Right atrium auricular region (tissue), 2 donors: ENCODE data around the gene KRT3. TPM values are rescaled to one million over a fixed set of nuclear protein-coding genes. Genes with fewer than 3 reads are reported as not detected.

Experiments
- DNase-seq: peaks from one replicate; pipeline ENCODE4 v3.0.0-alpha.2; 2019; ENCODE audit warnings: low spot score
- H3K27ac ChIP-seq, 2 donors: fragments of 200-600 bp; sonication (generic); 1 replicate in 1 of 2; 2 replicates in 1 of 2; pipeline ENCODE4 v1.5.1; 2016 to 2019
- H3K27me3 ChIP-seq, 2 donors: fragments of 200-600 bp; sonication (generic); one replicate each; pipeline versions ENCODE4 v1.5.1 to v1.6.0; 2017 to 2019
- H3K36me3 ChIP-seq: fragments of 200-600 bp; sonication (generic); one replicate; pipeline ENCODE4 v1.5.1; 2016
- H3K4me1 ChIP-seq, 2 donors: fragments of 200-600 bp; sonication (generic); one replicate each; pipeline versions ENCODE4 v1.5.1 to v1.6.0; 2017 to 2019
- H3K4me3 ChIP-seq, 2 donors: fragments of 200-600 bp; sonication (generic); 1 replicate in 1 of 2; 2 replicates in 1 of 2; pipeline ENCODE4 v1.5.1; 2017 to 2019; ENCODE audit warnings: mild to moderate bottlenecking in 1 of 2, moderate library complexity in 1 of 2
- H3K9me3 ChIP-seq, 2 donors: fragments of 200-600 bp; sonication (generic); one replicate each; pipeline ENCODE4 v1.5.1; 2019
- total RNA-seq, 2 donors: library from RNA; depleted of rRNA; stranded (reverse); fragments of >200 nt; gene quantifications; one replicate each; pipeline ENCODE4 v1.1.0, GENCODE V29; 2016
- TF ChIP-seq, protein P1 (sequence below), 2 donors: fragments of 200-600 bp; sonication (generic); IDR thresholded peaks; one replicate each; pipeline ENCODE4 v1.5.1; 2019; ENCODE audit warnings: antibody characterized with exemption in 2 of 2

The KRT3 gene
- total RNA-seq, 2 donors from 2014 or later, result not detected

- no peaks in the 10 kb centered on the region for H3K9me3 ChIP-seq
These were observed 16.0 kb downstream of the KRT3 start for GRCh38 chr12:52779914-52780313.

DNA sequence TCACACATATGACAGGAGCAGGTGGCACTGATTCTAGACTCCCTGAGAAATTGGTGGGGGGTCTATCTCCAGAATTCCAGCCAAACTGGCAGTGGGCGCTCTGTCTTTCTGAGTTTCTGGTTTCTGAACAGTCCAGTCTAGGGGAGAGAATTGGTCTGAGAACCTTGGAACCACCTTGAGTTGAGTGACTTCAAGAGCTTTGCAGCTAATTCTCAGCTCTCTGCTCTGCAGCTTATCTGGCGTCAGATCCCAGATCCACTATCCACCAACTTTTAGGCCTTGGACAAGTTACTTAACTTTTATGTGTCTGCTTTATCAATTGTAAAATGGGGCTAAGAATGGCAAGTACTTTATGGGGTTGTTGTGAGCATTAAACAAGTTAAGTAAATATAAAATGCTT is 17.1 kb downstream of the KRT3 start:
- H3K27ac ChIP-seq, result no peak overlapping the region
- TF ChIP-seq, protein P1, sequence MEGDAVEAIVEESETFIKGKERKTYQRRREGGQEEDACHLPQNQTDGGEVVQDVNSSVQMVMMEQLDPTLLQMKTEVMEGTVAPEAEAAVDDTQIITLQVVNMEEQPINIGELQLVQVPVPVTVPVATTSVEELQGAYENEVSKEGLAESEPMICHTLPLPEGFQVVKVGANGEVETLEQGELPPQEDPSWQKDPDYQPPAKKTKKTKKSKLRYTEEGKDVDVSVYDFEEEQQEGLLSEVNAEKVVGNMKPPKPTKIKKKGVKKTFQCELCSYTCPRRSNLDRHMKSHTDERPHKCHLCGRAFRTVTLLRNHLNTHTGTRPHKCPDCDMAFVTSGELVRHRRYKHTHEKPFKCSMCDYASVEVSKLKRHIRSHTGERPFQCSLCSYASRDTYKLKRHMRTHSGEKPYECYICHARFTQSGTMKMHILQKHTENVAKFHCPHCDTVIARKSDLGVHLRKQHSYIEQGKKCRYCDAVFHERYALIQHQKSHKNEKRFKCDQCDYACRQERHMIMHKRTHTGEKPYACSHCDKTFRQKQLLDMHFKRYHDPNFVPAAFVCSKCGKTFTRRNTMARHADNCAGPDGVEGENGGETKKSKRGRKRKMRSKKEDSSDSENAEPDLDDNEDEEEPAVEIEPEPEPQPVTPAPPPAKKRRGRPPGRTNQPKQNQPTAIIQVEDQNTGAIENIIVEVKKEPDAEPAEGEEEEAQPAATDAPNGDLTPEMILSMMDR (IDR thresholded peaks at IDR 0.05), result no peak
- no peaks in the 10 kb centered on the region for H3K36me3 ChIP-seq
- H3K9me3 ChIP-seq, result no peaks in the 10 kb centered on the region
- H3K4me1 ChIP-seq, result no peaks in the 10 kb centered on the region
- H3K27me3 ChIP-seq, result no peaks in the 10 kb centered on the region
- no peak overlapping the region for H3K4me3 ChIP-seq
- DNase-seq, result no peak

More at GRCh38 chr12:52779914-52780313, 16.0 kb downstream of the KRT3 start:
- Histone ChIP-seq H3K27ac (no peak overlapping the region), H3K4me3 (no peak overlapping the region), H3K36me3 (no peaks in the 10 kb centered on the region), H3K27me3 (no peaks in the 10 kb centered on the region), H3K4me1 (no peaks in the 10 kb centered on the region)
- DNase-seq, result no peak
- TF ChIP-seq, protein P1 (IDR thresholded peaks at IDR 0.05), result no peak

DNA sequence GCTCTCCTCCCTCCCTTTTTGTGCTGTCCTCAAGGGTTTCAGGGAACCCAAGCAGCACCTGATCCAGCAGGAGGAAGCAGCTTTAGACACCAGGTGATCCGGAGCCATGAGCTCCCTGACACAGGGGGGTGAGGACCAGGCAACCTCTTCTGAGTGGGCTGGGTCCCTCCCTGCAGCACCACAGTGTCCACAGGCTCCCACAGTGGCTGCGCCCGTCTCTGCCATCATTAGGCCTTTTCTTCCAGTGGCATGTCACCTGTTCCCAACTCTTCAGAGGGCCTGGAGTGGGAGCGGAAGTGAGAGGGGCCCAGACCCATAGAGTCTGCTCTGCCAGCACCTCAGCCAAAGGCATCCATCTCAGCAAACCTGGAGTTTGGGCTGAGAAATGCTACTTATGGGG is 18.4 kb downstream of the KRT3 start:
- H3K4me3 ChIP-seq, result no peak overlapping the region
- H3K27ac ChIP-seq, result no peak overlapping the region
- TF ChIP-seq, protein P1 (IDR thresholded peaks at IDR 0.05), result no peak
- H3K4me1 ChIP-seq, result no peaks in the 10 kb centered on the region
- no peaks in the 10 kb centered on the region for H3K27me3 ChIP-seq
- H3K9me3 ChIP-seq, result no peaks in the 10 kb centered on the region
- no peaks in the 10 kb centered on the region for H3K36me3 ChIP-seq
- no peak for DNase-seq

DNA sequence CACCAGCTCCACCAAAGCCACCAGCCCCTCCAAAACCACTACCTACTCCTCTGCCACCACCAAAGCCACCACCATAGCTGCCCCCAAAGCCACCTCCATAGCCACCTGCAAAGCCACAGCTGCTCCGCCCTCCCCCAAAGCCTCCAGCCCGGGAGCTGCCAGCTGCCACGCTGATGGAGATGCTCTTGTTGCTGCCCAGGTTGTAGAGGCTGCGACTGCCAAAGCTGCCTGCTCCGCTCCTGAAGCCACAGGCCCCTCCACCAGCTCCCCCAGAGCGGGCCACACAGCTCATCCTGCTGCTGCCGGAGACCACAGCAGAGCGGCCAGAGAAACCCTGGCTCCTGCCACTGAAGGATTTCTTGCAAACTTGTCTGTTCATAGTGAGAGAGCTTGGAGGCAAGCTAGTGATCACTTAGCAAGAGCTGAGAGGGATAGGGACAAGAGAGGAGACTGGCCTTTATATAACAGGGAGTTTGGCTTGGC is 19.0 kb downstream of the KRT3 start, which contains the start of gene KRT76:
KRT76 (minus strand) TSS at position 433 of the 483 bp plus-strand sequence; CDS start at position 379, 54 bp downstream.
- Histone ChIP-seq H3K36me3 (no peaks in the 10 kb centered on the region), H3K27me3 (no peaks in the 10 kb centered on the region), H3K4me3 (no peak within 1 kb of the TSS), H3K27ac (no peak within 1 kb of the TSS), H3K4me1 (no peaks in the 10 kb centered on the region), H3K9me3 (no peaks in the 10 kb centered on the region)
- TF ChIP-seq, protein P1 (IDR thresholded peaks at IDR 0.05), result no peak
- no peak for DNase-seq

GRCh38 chr12:52776435-52776834 is 19.5 kb downstream of the KRT3 start:
- H3K27me3 ChIP-seq, result no peaks in the 10 kb centered on the region
- H3K36me3 ChIP-seq, result no peaks in the 10 kb centered on the region

More at GRCh38 chr12:52776435-52776834, 19.5 kb downstream of the KRT3 start:
- Histone ChIP-seq H3K27ac (no peak overlapping the region), H3K4me1 (no peaks in the 10 kb centered on the region), H3K4me3 (no peak overlapping the region), H3K9me3 (no peaks in the 10 kb centered on the region)
- DNase-seq, result no peak
- TF ChIP-seq, protein P1 (IDR thresholded peaks at IDR 0.05), result no peak
